Stomach (tissue), 9 donors: ENCODE data around the gene MLST8. TPM values are rescaled to one million over a fixed set of nuclear protein-coding genes. Genes with fewer than 3 reads are reported as not detected.

Experiments
- DNase-seq, 2 donors: peaks; one replicate each; pipeline versions ENCODE4 v3.0.0 to v3.0.0-alpha.2; 2013 to 2019
- H3K27ac ChIP-seq, 5 donors: fragments of 200-600 bp in 4 of 5; sonication (generic) in 4 of 5; one replicate each; pipeline ENCODE4 v1.5.1; 2013 to 2019; ENCODE audit warnings: mild to moderate bottlenecking in 1 of 5, moderate library complexity in 1 of 5
- H3K27me3 ChIP-seq, 3 donors: fragments of 200-600 bp; sonication (generic); one replicate each; pipeline ENCODE4 v1.5.1; 2017 to 2019; ENCODE audit warnings: mixed run types in 1 of 3
- H3K36me3 ChIP-seq, 4 donors: fragments of 200-600 bp; sonication (generic); 1 replicate in 3 of 4; 2 replicates in 1 of 4; pipeline ENCODE4 v1.5.1; 2016 to 2019
- H3K4me1 ChIP-seq, 4 donors: fragments of 200-600 bp; sonication (generic); one replicate each; pipeline ENCODE4 v1.5.1; 2016 to 2019
- H3K4me3 ChIP-seq, 4 donors: fragments of 200-600 bp; sonication (generic) in 3 of 4; one replicate each; pipeline ENCODE4 v1.5.1; 2016 to 2019; ENCODE audit warnings: mild to moderate bottlenecking in 1 of 4
- H3K9me3 ChIP-seq, 4 donors: fragments of 200-600 bp; sonication (generic); one replicate each; pipeline ENCODE4 v1.5.1; 2016 to 2019
- EP300 ChIP-seq: sonication (generic); formaldehyde crosslinking; IDR thresholded peaks from one replicate; pipeline ENCODE4 v1.6.1; 2017; ENCODE audit warnings: antibody characterized with exemption
- POLR2A ChIP-seq, 4 donors: fragments of 450-650 bp; IDR thresholded peaks; one replicate each; pipeline ENCODE4 v1.6.1; 2016; ENCODE audit warnings: antibody characterized with exemption in 4 of 4, control low read depth in 2 of 4, mild to moderate bottlenecking in 1 of 4, moderate library complexity in 1 of 4
- POLR2AphosphoS5 ChIP-seq, 3 donors: sonication (generic); formaldehyde crosslinking; IDR thresholded peaks; one replicate each; pipeline ENCODE4 v1.6.1; 2016; ENCODE audit warnings: antibody characterized with exemption in 3 of 3
- WGBS, 5 donors: extraction: QIAGEN DNeasy Blood & Tissue Kit in 3 of 5; methylation state at CpG; one replicate each; pipeline versions ENCODE4 v1.1.5 to v1.1.7; 2013 to 2018; 5-methylcytosine and 5-hydroxymethylcytosine counted together
- intact Hi-C: fragments of 100-400 bp; cut with DNase I; formaldehyde crosslinking; loops from one replicate; pipeline ENCODE4 v1.15.1; 2023; ENCODE audit warnings: low total_unique reads
- polyA plus RNA-seq, 3 donors: library from polyadenylated mRNA; stranded (reverse); fragments of 200-250 nt; gene quantifications; one replicate each; pipeline ENCODE4 v1.2.3, GENCODE V29; 2013
- total RNA-seq, 5 donors: library from RNA; depleted of rRNA; stranded (reverse); fragments of >200 nt; gene quantifications; one replicate each; pipeline versions ENCODE4 v1.1.0 to v1.2.3, GENCODE V29; 2014 to 2016
- TF ChIP-seq, protein P1 (sequence below), 7 experiments: fragments of 450-650 bp in 4 of 7; fragments of 200-600 bp in 3 of 7; sonication (generic) in 3 of 7; IDR thresholded peaks; one replicate each; pipeline ENCODE4 v1.5.1; 2016 to 2019; ENCODE audit warnings: antibody characterized with exemption in 7 of 7, control low read depth in 2 of 7, mild to moderate bottlenecking in 1 of 7
- donor health status: healthy with polysubstance abuse.
- donor health status: Bipolar disorder and iron deficiency.
- donor health status: healthy.

Gene MLST8
- total and polyA plus RNA-seq, 8 donors: 7.5 to 235 (median 55.8) TPM

DNA sequence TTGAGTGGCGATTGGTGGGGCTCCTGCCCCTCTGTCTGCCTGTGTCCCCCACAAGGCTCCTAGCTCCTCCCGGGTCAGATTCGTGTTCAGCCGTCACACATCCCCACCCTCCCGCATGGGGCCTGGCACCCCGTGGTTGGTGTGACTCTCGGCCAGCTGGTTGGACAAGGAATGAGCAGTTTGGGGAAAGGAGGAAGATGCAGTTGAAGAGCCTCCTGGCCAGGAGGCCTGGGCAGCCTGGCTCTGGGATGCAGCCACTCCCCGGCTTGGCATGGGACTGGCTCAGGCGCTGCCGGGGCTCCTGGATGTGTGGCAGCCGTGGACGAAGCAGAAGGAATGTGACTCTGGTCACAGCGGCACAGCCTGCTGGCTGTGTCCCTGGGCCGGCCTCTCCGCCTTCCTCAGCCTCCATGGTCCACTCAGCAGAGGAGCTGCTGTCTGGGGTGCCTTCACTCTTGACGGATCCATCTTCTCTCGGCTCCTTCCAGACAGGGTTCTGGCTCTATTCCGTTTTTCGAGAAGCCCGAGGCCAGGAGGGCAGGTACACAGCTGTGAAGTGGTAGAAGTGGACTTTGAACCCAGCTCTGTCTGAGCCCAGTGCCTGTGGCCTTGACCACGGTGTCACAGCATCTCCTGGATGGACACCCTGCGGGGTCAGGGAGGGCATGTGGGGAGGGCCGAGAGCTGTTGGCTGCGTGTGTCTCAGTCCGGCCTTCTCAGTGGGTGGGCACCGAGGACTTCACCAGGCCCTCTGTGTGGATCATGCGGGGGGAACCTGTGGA is 47.6 kb upstream of the MLST8 start:
- Histone ChIP-seq H3K27ac (peak overlapping the region; percentile 72 to 97 (median 89)), H3K4me1 (peaks cover 75 to 92% (median 90%) of the 10 kb centered on the region in 4 donors), H3K9me3 (no peaks in the 10 kb centered on the region), H3K36me3 (peaks cover 0 to 4% (median 0%) of the 10 kb centered on the region in 4 donors), H3K27me3 (no peaks in the 10 kb centered on the region), H3K4me3 (peak overlapping the region in 3 of 4 donors; percentile 66 to 90 (median 87))
- WGBS, 5 donors: 34 to 57% (median 47%) methylated on average over 20 to 27 of the region's 27 CpGs
- intact Hi-C loops: no loop called here
- TF ChIP-seq EP300 (no peak), POLR2AphosphoS5 (IDR thresholded peaks at IDR 0.05) (peak in 1 of 3 donors; percentile 24), POLR2A (IDR thresholded peaks at IDR 0.05) (no peak)
- TF ChIP-seq, protein P1, sequence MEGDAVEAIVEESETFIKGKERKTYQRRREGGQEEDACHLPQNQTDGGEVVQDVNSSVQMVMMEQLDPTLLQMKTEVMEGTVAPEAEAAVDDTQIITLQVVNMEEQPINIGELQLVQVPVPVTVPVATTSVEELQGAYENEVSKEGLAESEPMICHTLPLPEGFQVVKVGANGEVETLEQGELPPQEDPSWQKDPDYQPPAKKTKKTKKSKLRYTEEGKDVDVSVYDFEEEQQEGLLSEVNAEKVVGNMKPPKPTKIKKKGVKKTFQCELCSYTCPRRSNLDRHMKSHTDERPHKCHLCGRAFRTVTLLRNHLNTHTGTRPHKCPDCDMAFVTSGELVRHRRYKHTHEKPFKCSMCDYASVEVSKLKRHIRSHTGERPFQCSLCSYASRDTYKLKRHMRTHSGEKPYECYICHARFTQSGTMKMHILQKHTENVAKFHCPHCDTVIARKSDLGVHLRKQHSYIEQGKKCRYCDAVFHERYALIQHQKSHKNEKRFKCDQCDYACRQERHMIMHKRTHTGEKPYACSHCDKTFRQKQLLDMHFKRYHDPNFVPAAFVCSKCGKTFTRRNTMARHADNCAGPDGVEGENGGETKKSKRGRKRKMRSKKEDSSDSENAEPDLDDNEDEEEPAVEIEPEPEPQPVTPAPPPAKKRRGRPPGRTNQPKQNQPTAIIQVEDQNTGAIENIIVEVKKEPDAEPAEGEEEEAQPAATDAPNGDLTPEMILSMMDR (IDR thresholded peaks at IDR 0.05): no peak
- DNase-seq: peak in 1 of 2 donors; percentile 59

- TF ChIP-seq, protein P1 (IDR thresholded peaks at IDR 0.05): no peak
- TF ChIP-seq EP300: no peak
- TF ChIP-seq POLR2AphosphoS5 (IDR thresholded peaks at IDR 0.05): no peak
- no peak for TF ChIP-seq POLR2A (IDR thresholded peaks at IDR 0.05)
- H3K27ac ChIP-seq: peak overlapping the region; percentile 72 to 97 (median 89)
- H3K4me3 ChIP-seq: peak overlapping the region in 3 of 4 donors; percentile 4 to 90 (median 87)
- H3K9me3 ChIP-seq: no peaks in the 10 kb centered on the region
- peaks cover 73 to 92% (median 90%) of the 10 kb centered on the region in 4 donors for H3K4me1 ChIP-seq
- intact Hi-C loops: no loop called here
- no peak for DNase-seq
- H3K27me3 ChIP-seq: no peaks in the 10 kb centered on the region
- WGBS, 5 donors: 63 to 79% (median 77%) methylated on average over 13 to 15 of the region's 15 CpGs
- peaks cover 0 to 4% (median under 1%) of the 10 kb centered on the region in 4 donors for H3K36me3 ChIP-seq
Measured at GRCh38 chr16:2158262-2158638, 47.0 kb upstream of the MLST8 start.

DNA sequence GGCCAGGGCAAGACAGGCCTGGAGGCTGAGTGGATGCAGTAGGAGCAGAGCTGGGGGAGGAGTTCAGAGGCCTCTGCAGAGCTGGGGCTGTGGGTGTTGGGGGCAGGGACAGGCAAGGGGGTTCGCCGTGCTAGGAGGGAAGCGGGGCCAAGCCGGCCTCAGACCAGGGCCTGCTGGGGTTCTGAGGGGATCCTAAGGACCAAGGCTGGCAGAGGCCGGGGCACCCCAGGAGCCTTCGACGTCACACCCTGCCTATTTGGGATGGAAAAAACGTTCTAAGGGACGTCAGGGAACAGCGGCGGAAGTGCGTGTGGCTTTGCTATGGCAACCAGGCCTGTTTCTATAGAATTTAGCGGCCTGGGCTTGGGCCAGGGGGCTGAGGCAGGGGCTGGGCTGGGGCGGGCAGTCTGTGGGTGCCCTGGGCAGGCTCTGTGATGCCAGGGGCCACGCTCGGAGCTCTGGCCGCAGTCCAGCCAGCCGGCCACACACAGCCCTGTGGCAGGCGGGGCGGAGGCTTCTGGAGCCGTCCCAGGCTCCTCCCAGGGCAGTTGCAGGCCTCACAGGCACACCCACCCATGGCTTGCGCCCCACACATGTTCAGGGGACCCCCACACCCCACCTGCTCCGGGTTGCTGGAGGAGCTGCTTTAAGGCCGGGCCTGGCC is 45.9 kb upstream of the MLST8 start:
- WGBS, 5 donors: 25 to 52% (median 35%) methylated on average over 15 to 24 of the region's 24 CpGs

More for the DNA sequence above, 45.9 kb upstream of the MLST8 start:
- DNase-seq: peak; percentile 82 to 92
- intact Hi-C loops: no loop called here
- Histone ChIP-seq H3K4me3 (peak overlapping the region; percentile 8 to 33 (median 30)), H3K27ac (peak overlapping the region; percentile 72 to 97 (median 89)), H3K9me3 (no peaks in the 10 kb centered on the region), H3K4me1 (peaks cover 65 to 90% (median 87%) of the 10 kb centered on the region in 4 donors), H3K36me3 (peaks cover 0 to 9% (median 2%) of the 10 kb centered on the region in 4 donors), H3K27me3 (no peaks in the 10 kb centered on the region)
- peak; percentile 65 for TF ChIP-seq EP300
- peak in 1 of 3 donors; percentile 43 for TF ChIP-seq POLR2AphosphoS5 (IDR thresholded peaks at IDR 0.05)
- TF ChIP-seq, protein P1 (IDR thresholded peaks at IDR 0.05): no peak
